HEK293 (cell line): ENCODE results near the gene MPO.

ENCODE experiments used
- CTCF ChIA-PET: fragments of 350-600 bp; formaldehyde crosslinking; extraction: SDS; loops from one replicate; lab custom pipeline; 2021; ENCODE audit warnings: antibody characterized with exemption; lab: Yijun Ruan, JAX
- POLR2A ChIA-PET: fragments of 300-600 bp; formaldehyde crosslinking; extraction: SDS; loops from one replicate; lab custom pipeline; 2020; ENCODE audit warnings: antibody characterized with exemption, inconsistent platforms; lab: Yijun Ruan, JAX
- H3K27ac ChIP-seq: fragments of 200-500 bp; sonication (Bioruptor generic); 2 replicates; pipeline ENCODE4 v1.5.1; 2014; ENCODE audit warnings: low read depth, low read length, control low read depth, inconsistent platforms; ENCODE audit errors: extremely low read depth
- H3K36me3 ChIP-seq, 2 experiments: fragments of 200-500 bp in 1 of 2; sonication (Bioruptor generic) in 1 of 2; 1 replicate in 1 of 2; 2 replicates in 1 of 2; pipeline ENCODE4 v1.5.1; 2014 to 2017; ENCODE audit warnings: inconsistent platforms in 2 of 2, low read length in 2 of 2; ENCODE audit not compliant: control insufficient read depth in 2 of 2, insufficient read depth in 1 of 2
- H3K4me1 ChIP-seq: fragments of 200-500 bp; sonication (Bioruptor generic); 2 replicates; pipeline ENCODE4 v1.5.1; 2014; ENCODE audit warnings: mild to moderate bottlenecking, low read length, inconsistent platforms; ENCODE audit not compliant: control insufficient read depth, insufficient read depth
- H3K4me3 ChIP-seq: 2 replicates; pipeline ENCODE4 v1.5.1; 2011; ENCODE audit warnings: low read depth, mild to moderate bottlenecking, control low read depth, low read length, moderate library complexity
- H3K9me3 ChIP-seq: fragments of 200-500 bp; sonication (Bioruptor generic); 2 replicates; pipeline ENCODE4 v1.5.1; 2014; ENCODE audit warnings: low read depth, low read length, inconsistent platforms; ENCODE audit not compliant: control insufficient read depth, insufficient read depth
- GLIS2 ChIP-seq: fragments of 450-650 bp; formaldehyde crosslinking; IDR thresholded peaks from 2 replicates; pipeline ENCODE4 v1.5.1; 2016; ENCODE audit warnings: missing biosample characterization, missing genetic modification characterization
- HOXC10 ChIP-seq: sonication (generic); formaldehyde crosslinking; IDR thresholded peaks from 2 replicates; pipeline ENCODE4 v1.8.1; 2023; ENCODE audit warnings: mild to moderate bottlenecking, missing genetic modification reagents
- KLF7 ChIP-seq: fragments of 450-650 bp; formaldehyde crosslinking; IDR thresholded peaks from 2 replicates; pipeline ENCODE4 v1.5.1; 2016; ENCODE audit warnings: missing biosample characterization, missing genetic modification characterization, borderline replicate concordance
- SP7 ChIP-seq: fragments of 450-650 bp; formaldehyde crosslinking; IDR thresholded peaks from 2 replicates; pipeline ENCODE4 v1.5.1; 2016; ENCODE audit warnings: missing biosample characterization, missing genetic modification characterization
- ZBTB7A ChIP-seq: fragments of 450-650 bp; formaldehyde crosslinking; IDR thresholded peaks from 2 replicates; pipeline ENCODE4 v1.5.1; 2016; ENCODE audit warnings: low read depth, missing biosample characterization, missing genetic modification characterization
- ZFP69B ChIP-seq: fragments of 450-650 bp; formaldehyde crosslinking; IDR thresholded peaks from 2 replicates; pipeline ENCODE4 v1.5.1; 2016; ENCODE audit warnings: missing biosample characterization, missing genetic modification characterization
- ZNF202 ChIP-seq: fragments of 450-650 bp; formaldehyde crosslinking; IDR thresholded peaks from 2 replicates; pipeline ENCODE4 v1.5.1; 2016; ENCODE audit warnings: missing biosample characterization, missing genetic modification characterization, borderline replicate concordance
- ZNF423 ChIP-seq: fragments of 450-650 bp; formaldehyde crosslinking; IDR thresholded peaks from 2 replicates; pipeline ENCODE4 v1.5.1; 2016; ENCODE audit warnings: missing biosample characterization, missing genetic modification characterization
- ZNF426 ChIP-seq: fragments of 450-650 bp; formaldehyde crosslinking; IDR thresholded peaks from 2 replicates; pipeline ENCODE4 v1.5.1; 2017; ENCODE audit warnings: missing biosample characterization, missing genetic modification characterization, mild to moderate bottlenecking, inconsistent platforms, moderate library complexity
- ZNF549 ChIP-seq: fragments of 450-650 bp; IDR thresholded peaks from 2 replicates; pipeline ENCODE4 v1.5.1; 2018; ENCODE audit warnings: missing biosample characterization, missing genetic modification characterization, mild to moderate bottlenecking, inconsistent platforms, moderate library complexity
- ZNF561 ChIP-seq: fragments of 450-650 bp; IDR thresholded peaks from 2 replicates; pipeline ENCODE4 v1.5.1; 2018; ENCODE audit warnings: missing biosample characterization, missing genetic modification characterization, borderline replicate concordance
- ZNF596 ChIP-seq: fragments of 450-650 bp; IDR thresholded peaks from 2 replicates; pipeline ENCODE4 v1.5.0; 2018; ENCODE audit warnings: missing biosample characterization, mild to moderate bottlenecking, missing genetic modification characterization, moderate library complexity
- TF ChIP-seq, protein P1 (sequence below): fragments of 450-650 bp; formaldehyde crosslinking; IDR thresholded peaks from 2 replicates; pipeline ENCODE4 v1.5.1; 2016; ENCODE audit warnings: missing biosample characterization, missing genetic modification characterization
- TF ChIP-seq, protein P2 (sequence below): fragments of 450-650 bp; formaldehyde crosslinking; IDR thresholded peaks from 2 replicates; pipeline ENCODE4 v1.5.0; 2017; ENCODE audit warnings: missing biosample characterization, missing genetic modification characterization, borderline replicate concordance
- TF ChIP-seq, protein P3 (sequence below): fragments of 450-650 bp; formaldehyde crosslinking; conservative IDR thresholded peaks from 2 replicates; pipeline ENCODE4 v1.5.1; 2016; ENCODE audit warnings: low read depth, missing biosample characterization, missing genetic modification characterization
- TF ChIP-seq, protein P4 (sequence below): fragments of 450-650 bp; formaldehyde crosslinking; IDR thresholded peaks from 2 replicates; pipeline ENCODE4 v1.5.1; 2016; ENCODE audit warnings: missing biosample characterization, missing genetic modification characterization
- TF ChIP-seq, protein P5 (sequence below): fragments of 450-650 bp; formaldehyde crosslinking; IDR thresholded peaks from 2 replicates; pipeline ENCODE4 v1.5.1; 2016; ENCODE audit warnings: missing biosample characterization, missing genetic modification characterization

MPO gene

DNA sequence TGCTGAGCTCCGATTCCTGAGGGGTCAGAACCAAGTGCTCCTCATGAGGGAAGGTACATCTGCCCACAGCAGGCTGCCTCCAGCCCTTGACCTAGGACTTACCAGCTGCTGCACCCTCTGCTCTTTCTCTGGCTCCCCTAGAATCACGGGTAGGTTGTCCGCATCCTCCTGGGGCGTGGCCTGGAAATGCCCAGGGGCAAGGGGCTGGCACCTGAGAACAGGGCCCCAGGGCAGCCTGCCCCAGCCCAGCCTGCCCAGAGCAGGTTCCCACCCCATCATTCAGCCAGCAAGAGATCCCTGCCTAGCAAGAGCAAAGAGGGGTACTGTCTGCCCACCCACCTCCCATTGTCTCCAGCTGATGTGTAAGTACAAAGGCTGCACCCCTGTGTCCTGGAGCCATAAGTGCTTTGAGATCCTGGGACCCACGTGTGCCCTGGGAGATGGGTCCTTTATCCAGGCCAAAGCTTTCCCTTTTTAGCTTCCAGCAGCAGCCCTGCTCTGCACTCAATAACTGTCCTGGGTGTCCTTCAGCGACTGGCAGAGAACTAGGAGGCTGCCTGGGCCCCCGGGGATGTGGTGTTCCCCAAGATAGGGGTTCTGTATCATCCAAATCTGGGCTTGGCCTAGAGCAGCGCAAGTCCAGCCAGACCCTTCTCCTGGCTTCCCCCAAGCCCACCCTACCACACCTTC lies 42.8 kb upstream of the MPO start:
- H3K4me1 ChIP-seq = no peaks in the 10 kb centered on the region
- H3K27ac ChIP-seq = no peak overlapping the region; the same call in 1 of the 2 replicates
- ChIA-PET POLR2A (interaction anchor here (0.6 to 5.2 kb wide), 5 partner anchors 29 to 119 kb away, joined by 3 to 30 read pairs (median 3); partner anchors contain the start of genes MKS1, RNF43 and SUPT4H1), CTCF (interaction anchor here (0.7 to 2.3 kb wide), 4 partner anchors 31 to 124 kb away, joined by 3 to 12 read pairs (median 6); partner anchors contain the start of gene RNF43)
- peak overlapping the region; percentile 44; the same call in 1 of the 2 replicates for H3K4me3 ChIP-seq
- H3K36me3 ChIP-seq = no peaks in the 10 kb centered on the region
- no peaks in the 10 kb centered on the region for H3K9me3 ChIP-seq
- 0 out of 2 replicates have a peak, but pooled peaks have one; percentile 25 for TF ChIP-seq GLIS2 (tag by site-specific recombination)
- TF ChIP-seq, protein P1, sequence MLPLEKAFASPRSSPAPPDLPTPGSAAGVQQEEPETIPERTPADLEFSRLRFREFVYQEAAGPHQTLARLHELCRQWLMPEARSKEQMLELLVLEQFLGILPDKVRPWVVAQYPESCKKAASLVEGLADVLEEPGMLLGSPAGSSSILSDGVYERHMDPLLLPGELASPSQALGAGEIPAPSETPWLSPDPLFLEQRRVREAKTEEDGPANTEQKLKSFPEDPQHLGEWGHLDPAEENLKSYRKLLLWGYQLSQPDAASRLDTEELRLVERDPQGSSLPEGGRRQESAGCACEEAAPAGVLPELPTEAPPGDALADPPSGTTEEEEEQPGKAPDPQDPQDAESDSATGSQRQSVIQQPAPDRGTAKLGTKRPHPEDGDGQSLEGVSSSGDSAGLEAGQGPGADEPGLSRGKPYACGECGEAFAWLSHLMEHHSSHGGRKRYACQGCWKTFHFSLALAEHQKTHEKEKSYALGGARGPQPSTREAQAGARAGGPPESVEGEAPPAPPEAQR (tag by site-specific recombination) = no peak
- TF ChIP-seq, all 188 proteins: peak for 1

DNA sequence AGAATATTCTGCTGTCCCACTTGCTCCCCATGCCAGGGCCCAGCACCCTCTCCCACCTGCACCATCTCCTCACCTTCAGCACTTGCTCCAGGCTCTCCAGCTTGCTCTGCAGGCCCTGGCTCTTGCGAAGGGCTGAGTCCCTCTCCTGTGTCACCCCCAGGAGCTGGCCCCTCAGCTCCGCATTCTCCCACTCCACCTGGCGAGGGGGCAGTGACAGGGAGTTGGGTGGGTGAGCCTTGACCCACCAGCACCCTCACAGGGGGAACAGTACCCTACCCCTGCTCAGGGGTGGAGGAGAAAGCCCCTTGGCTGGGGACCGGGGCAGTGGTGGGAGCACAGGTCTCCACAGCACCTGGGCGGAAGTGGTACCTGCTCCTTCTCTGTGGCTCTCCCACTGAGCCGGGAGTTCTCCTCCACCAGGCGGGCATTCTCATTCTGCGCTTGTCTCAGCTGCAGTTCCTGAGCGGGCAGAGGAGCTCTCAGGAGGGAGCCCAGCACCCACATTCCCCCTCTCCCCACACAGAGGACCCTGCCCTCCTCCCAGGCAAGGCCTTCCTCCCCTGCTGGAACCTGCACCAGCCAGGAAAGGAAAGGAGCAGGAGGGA lies 41.9 kb upstream of the MPO start:
- Histone ChIP-seq H3K4me3 (no peak overlapping the region), H3K36me3 (no peaks in the 10 kb centered on the region), H3K27ac (no peak overlapping the region), H3K4me1 (peaks cover 2% of the 10 kb centered on the region; the same call in 1 of the 2 replicates), H3K9me3 (no peaks in the 10 kb centered on the region)
- CTCF ChIA-PET = interaction anchor here (0.7 to 2.3 kb wide), 4 partner anchors 29 to 125 kb away, joined by 3 to 12 read pairs (median 6); partner anchors contain the start of genes RNF43 and SUPT4H1
- POLR2A ChIA-PET = interaction anchor here (1.0 to 5.2 kb wide), 4 partner anchors 30 to 103 kb away, joined by 3 to 30 read pairs (median 4); partner anchors contain the start of genes MKS1, RNF43 and SUPT4H1
- TF ChIP-seq ZNF426 (tag by site-specific recombination) (no peak), ZFP69B (tag by site-specific recombination) (no peak), ZNF202 (tag by site-specific recombination) (no peak), ZBTB7A (tag by site-specific recombination) (no peak), SP7 (no peak), ZNF561 (tag by site-specific recombination) (no peak), ZNF549 (tag by site-specific recombination) (no peak), HOXC10 (CRISPR knock-in tag) (no peak), ZNF596 (tag by site-specific recombination) (no peak), ZNF423 (tag by site-specific recombination) (no peak), KLF7 (tag by site-specific recombination) (no peak)
- TF ChIP-seq, protein P2, sequence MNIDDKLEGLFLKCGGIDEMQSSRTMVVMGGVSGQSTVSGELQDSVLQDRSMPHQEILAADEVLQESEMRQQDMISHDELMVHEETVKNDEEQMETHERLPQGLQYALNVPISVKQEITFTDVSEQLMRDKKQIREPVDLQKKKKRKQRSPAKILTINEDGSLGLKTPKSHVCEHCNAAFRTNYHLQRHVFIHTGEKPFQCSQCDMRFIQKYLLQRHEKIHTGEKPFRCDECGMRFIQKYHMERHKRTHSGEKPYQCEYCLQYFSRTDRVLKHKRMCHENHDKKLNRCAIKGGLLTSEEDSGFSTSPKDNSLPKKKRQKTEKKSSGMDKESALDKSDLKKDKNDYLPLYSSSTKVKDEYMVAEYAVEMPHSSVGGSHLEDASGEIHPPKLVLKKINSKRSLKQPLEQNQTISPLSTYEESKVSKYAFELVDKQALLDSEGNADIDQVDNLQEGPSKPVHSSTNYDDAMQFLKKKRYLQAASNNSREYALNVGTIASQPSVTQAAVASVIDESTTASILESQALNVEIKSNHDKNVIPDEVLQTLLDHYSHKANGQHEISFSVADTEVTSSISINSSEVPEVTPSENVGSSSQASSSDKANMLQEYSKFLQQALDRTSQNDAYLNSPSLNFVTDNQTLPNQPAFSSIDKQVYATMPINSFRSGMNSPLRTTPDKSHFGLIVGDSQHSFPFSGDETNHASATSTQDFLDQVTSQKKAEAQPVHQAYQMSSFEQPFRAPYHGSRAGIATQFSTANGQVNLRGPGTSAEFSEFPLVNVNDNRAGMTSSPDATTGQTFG (tag by site-specific recombination) = no peak
- TF ChIP-seq, protein P3, sequence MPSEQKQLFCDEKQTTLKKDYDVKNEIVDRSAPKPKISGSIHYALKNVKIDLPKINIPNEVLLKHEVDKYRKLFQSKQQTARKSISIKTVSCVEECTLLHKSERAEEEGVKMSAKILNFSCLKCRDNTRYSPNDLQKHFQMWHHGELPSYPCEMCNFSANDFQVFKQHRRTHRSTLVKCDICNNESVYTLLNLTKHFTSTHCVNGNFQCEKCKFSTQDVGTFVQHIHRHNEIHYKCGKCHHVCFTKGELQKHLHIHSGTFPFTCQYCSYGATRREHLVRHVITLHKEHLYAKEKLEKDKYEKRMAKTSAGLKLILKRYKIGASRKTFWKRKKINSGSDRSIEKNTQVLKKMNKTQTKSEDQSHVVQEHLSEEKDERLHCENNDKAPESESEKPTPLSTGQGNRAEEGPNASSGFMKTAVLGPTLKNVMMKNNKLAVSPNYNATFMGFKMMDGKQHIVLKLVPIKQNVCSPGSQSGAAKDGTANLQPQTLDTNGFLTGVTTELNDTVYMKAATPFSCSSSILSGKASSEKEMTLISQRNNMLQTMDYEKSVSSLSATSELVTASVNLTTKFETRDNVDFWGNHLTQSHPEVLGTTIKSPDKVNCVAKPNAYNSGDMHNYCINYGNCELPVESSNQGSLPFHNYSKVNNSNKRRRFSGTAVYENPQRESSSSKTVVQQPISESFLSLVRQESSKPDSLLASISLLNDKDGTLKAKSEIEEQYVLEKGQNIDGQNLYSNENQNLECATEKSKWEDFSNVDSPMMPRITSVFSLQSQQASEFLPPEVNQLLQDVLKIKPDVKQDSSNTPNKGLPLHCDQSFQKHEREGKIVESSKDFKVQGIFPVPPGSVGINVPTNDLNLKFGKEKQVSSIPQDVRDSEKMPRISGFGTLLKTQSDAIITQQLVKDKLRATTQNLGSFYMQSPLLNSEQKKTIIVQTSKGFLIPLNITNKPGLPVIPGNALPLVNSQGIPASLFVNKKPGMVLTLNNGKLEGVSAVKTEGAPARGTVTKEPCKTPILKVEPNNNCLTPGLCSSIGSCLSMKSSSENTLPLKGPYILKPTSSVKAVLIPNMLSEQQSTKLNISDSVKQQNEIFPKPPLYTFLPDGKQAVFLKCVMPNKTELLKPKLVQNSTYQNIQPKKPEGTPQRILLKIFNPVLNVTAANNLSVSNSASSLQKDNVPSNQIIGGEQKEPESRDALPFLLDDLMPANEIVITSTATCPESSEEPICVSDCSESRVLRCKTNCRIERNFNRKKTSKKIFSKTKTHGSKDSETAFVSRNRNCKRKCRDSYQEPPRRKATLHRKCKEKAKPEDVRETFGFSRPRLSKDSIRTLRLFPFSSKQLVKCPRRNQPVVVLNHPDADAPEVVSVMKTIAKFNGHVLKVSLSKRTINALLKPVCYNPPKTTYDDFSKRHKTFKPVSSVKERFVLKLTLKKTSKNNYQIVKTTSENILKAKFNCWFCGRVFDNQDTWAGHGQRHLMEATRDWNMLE (tag by site-specific recombination) = no peak
- TF ChIP-seq, protein P4, sequence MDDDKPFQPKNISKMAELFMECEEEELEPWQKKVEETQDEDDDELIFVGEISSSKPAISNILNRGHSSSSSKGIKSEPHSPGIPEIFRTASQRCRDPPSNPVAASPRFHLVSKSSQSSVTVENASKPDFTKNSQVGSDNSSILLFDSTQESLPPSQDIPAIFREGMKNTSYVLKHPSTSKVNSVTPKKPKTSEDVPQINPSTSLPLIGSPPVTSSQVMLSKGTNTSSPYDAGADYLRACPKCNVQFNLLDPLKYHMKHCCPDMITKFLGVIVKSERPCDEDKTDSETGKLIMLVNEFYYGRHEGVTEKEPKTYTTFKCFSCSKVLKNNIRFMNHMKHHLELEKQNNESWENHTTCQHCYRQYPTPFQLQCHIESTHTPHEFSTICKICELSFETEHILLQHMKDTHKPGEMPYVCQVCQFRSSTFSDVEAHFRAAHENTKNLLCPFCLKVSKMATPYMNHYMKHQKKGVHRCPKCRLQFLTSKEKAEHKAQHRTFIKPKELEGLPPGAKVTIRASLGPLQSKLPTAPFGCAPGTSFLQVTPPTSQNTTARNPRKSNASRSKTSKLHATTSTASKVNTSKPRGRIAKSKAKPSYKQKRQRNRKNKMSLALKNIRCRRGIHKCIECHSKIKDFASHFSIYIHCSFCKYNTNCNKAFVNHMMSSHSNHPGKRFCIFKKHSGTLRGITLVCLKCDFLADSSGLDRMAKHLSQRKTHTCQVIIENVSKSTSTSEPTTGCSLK (tag by site-specific recombination) = no peak
- TF ChIP-seq, protein P5, sequence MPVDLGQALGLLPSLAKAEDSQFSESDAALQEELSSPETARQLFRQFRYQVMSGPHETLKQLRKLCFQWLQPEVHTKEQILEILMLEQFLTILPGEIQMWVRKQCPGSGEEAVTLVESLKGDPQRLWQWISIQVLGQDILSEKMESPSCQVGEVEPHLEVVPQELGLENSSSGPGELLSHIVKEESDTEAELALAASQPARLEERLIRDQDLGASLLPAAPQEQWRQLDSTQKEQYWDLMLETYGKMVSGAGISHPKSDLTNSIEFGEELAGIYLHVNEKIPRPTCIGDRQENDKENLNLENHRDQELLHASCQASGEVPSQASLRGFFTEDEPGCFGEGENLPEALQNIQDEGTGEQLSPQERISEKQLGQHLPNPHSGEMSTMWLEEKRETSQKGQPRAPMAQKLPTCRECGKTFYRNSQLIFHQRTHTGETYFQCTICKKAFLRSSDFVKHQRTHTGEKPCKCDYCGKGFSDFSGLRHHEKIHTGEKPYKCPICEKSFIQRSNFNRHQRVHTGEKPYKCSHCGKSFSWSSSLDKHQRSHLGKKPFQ (tag by site-specific recombination) = no peak
